ENCODE results near the gene ZNF205. TPM values are rescaled to one million over a fixed set of nuclear protein-coding genes. Genes with fewer than 3 reads are reported as not detected.

The ZNF205 gene
- total RNA-seq, 1 donor from 2014 or later, result 14.8 TPM

GRCh38 chr16:3086596-3087242 lies 25.7 kb upstream of the ZNF205 start:
- Mint-ChIP-seq H3K27ac (ENCODE audit: unreplicated experiment) (no peak overlapping the region), H3K27me3 (ENCODE audit: unreplicated experiment) (peaks cover 19% of the 10 kb centered on the region), H3K4me3 (ENCODE audit: unreplicated experiment) (no peak overlapping the region), H3K9me3 (ENCODE audit: unreplicated experiment) (no peaks in the 10 kb centered on the region), H3K4me1 (ENCODE audit: unreplicated experiment) (peaks cover 11% of the 10 kb centered on the region), H3K36me3 (ENCODE audit: unreplicated experiment) (no peaks in the 10 kb centered on the region)
- no peak for DNase-seq (ENCODE audit: extremely low spot score, unreplicated experiment)
- TF ChIP-seq CTCF (IDR thresholded peaks at IDR 0.05), result no peak

GRCh38 chr16:3087243-3088235 lies 24.8 kb upstream of the ZNF205 start:
- no peaks in the 10 kb centered on the region for H3K36me3 Mint-ChIP-seq (ENCODE audit: unreplicated experiment)
- no peak overlapping the region for H3K27ac Mint-ChIP-seq (ENCODE audit: unreplicated experiment)
- H3K4me3 Mint-ChIP-seq (ENCODE audit: unreplicated experiment), result peak overlapping the region; percentile 2
- DNase-seq (ENCODE audit: extremely low spot score, unreplicated experiment), result no peak
- peak; percentile 23 for TF ChIP-seq CTCF (IDR thresholded peaks at IDR 0.05)
- H3K27me3 Mint-ChIP-seq (ENCODE audit: unreplicated experiment), result peaks cover 22% of the 10 kb centered on the region
- H3K4me1 Mint-ChIP-seq (ENCODE audit: unreplicated experiment), result peaks cover 11% of the 10 kb centered on the region
- H3K9me3 Mint-ChIP-seq (ENCODE audit: unreplicated experiment), result no peaks in the 10 kb centered on the region

- H3K36me3 Mint-ChIP-seq (ENCODE audit: unreplicated experiment), result no peaks in the 10 kb centered on the region
- no peak for TF ChIP-seq CTCF (IDR thresholded peaks at IDR 0.05)
- peaks cover 25% of the 10 kb centered on the region for H3K27me3 Mint-ChIP-seq (ENCODE audit: unreplicated experiment)
- no peak overlapping the region for H3K27ac Mint-ChIP-seq (ENCODE audit: unreplicated experiment)
- H3K9me3 Mint-ChIP-seq (ENCODE audit: unreplicated experiment), result no peaks in the 10 kb centered on the region
- peaks cover 11% of the 10 kb centered on the region for H3K4me1 Mint-ChIP-seq (ENCODE audit: unreplicated experiment)
- no peak for DNase-seq (ENCODE audit: extremely low spot score, unreplicated experiment)
- no peak overlapping the region for H3K4me3 Mint-ChIP-seq (ENCODE audit: unreplicated experiment)
Observed at GRCh38 chr16:3088450-3088849, 23.9 kb upstream of the ZNF205 start.

- H3K36me3 Mint-ChIP-seq (ENCODE audit: unreplicated experiment), result no peaks in the 10 kb centered on the region
- no peaks in the 10 kb centered on the region for H3K9me3 Mint-ChIP-seq (ENCODE audit: unreplicated experiment)
- H3K27ac Mint-ChIP-seq (ENCODE audit: unreplicated experiment), result no peak overlapping the region
- H3K4me3 Mint-ChIP-seq (ENCODE audit: unreplicated experiment), result no peak overlapping the region
- peaks cover 11% of the 10 kb centered on the region for H3K4me1 Mint-ChIP-seq (ENCODE audit: unreplicated experiment)
- peaks cover 25% of the 10 kb centered on the region for H3K27me3 Mint-ChIP-seq (ENCODE audit: unreplicated experiment)
- TF ChIP-seq CTCF (IDR thresholded peaks at IDR 0.05), result no peak
- no peak for DNase-seq (ENCODE audit: extremely low spot score, unreplicated experiment)
Observed at GRCh38 chr16:3088925-3089716, 23.3 kb upstream of the ZNF205 start.
